IMR-90 (cell line): ENCODE results near the gene LRSAM1. TPM values are rescaled to one million over a fixed set of nuclear protein-coding genes. Genes with fewer than 3 reads are reported as not detected.

Experiments
- ATAC-seq: fragments of 200-7000 bp; cut with Tn5 transposase; 2 replicates; pipeline ENCODE4 v1.9.1; 2020; ENCODE audit warnings: low read depth, mild to moderate bottlenecking, moderate library complexity
- BruUV-seq: library from RNA; stranded (reverse); fragments of 400-500 nt; replicated peaks from 2 replicates; lab custom pipeline; 2021; lab: Mats Ljungman, UMichigan
- CTCF ChIA-PET: fragments of 300-600 bp; formaldehyde crosslinking; extraction: SDS; loops from one replicate; lab custom pipeline; 2021; ENCODE audit warnings: antibody characterized with exemption; lab: Yijun Ruan, JAX
- POLR2A ChIA-PET: fragments of 300-600 bp; sonication (Branson Sonifier 250); formaldehyde crosslinking; loops from one replicate; lab custom pipeline; 2022; ENCODE audit warnings: antibody characterized with exemption; ENCODE audit not compliant: unreplicated experiment; lab: Charles Lee
- DNase-seq: peaks from one replicate; pipeline ENCODE4 v3.0.0; 2013
- H2AFZ ChIP-seq: replicated peaks from 2 replicates; pipeline ENCODE3; 2013; ENCODE audit warnings: low read length, mild to moderate bottlenecking; ENCODE audit not compliant: poor library complexity
- H2AK5ac ChIP-seq: 2 replicates; pipeline ENCODE4 v1.6.1; 2013; ENCODE audit warnings: low read depth, low read length, inconsistent platforms
- H2AK9ac ChIP-seq: replicated peaks from 2 replicates; pipeline ENCODE3; 2013; ENCODE audit warnings: mild to moderate bottlenecking, low read depth, low read length, moderate library complexity; ENCODE audit not compliant: poor library complexity
- H2BK120ac ChIP-seq: 2 replicates; pipeline ENCODE4 v1.6.1; 2013; ENCODE audit warnings: low read depth, low read length, inconsistent platforms
- H2BK15ac ChIP-seq: 3 replicates; pipeline ENCODE4 v1.6.1; 2013; ENCODE audit warnings: low read depth, low read length, inconsistent platforms
- H2BK20ac ChIP-seq: 2 replicates; pipeline ENCODE4 v1.6.1; 2013; ENCODE audit warnings: low read depth, mild to moderate bottlenecking, inconsistent platforms, low read length, moderate library complexity
- H2BK5ac ChIP-seq: 2 replicates; pipeline ENCODE4 v1.6.1; 2013; ENCODE audit warnings: mild to moderate bottlenecking, low read depth, low read length, inconsistent platforms; ENCODE audit not compliant: poor library complexity, severe bottlenecking
- H3K14ac ChIP-seq: replicated peaks from 2 replicates; pipeline ENCODE4 v1.6.1; 2013; ENCODE audit warnings: low read depth, low read length, inconsistent platforms
- H3K18ac ChIP-seq: 2 replicates; pipeline ENCODE4 v1.6.1; 2013; ENCODE audit warnings: low read depth, low read length, control low read depth
- H3K23ac ChIP-seq: 2 replicates; pipeline ENCODE4 v1.6.1; 2013; ENCODE audit warnings: low read depth, low read length, inconsistent platforms
- H3K27ac ChIP-seq: 2 replicates; pipeline ENCODE4 v1.5.1; 2013; ENCODE audit warnings: mild to moderate bottlenecking, control low read depth, low read length; ENCODE audit not compliant: insufficient read depth
- H3K27me3 ChIP-seq: 2 replicates; pipeline ENCODE4 v1.6.1; 2013; ENCODE audit warnings: low read length; ENCODE audit not compliant: control insufficient read depth, insufficient read depth
- H3K36me3 ChIP-seq: 2 replicates; pipeline ENCODE4 v1.6.1; 2013; ENCODE audit warnings: low read length, mixed read lengths; ENCODE audit not compliant: control insufficient read depth, insufficient read depth
- H3K4ac ChIP-seq: 2 replicates; pipeline ENCODE4 v1.6.1; 2013; ENCODE audit warnings: low read depth, low read length, inconsistent platforms
- H3K4me1 ChIP-seq: 2 replicates; pipeline ENCODE4 v1.6.1; 2013; ENCODE audit warnings: low read length, mixed read lengths; ENCODE audit not compliant: control insufficient read depth, insufficient read depth
- H3K4me2 ChIP-seq: 2 replicates; pipeline ENCODE4 v1.6.1; 2013; ENCODE audit warnings: low read depth, mild to moderate bottlenecking, control low read depth, low read length, moderate library complexity
- H3K4me3 ChIP-seq: 2 replicates; pipeline ENCODE4 v1.5.1; 2013; ENCODE audit warnings: low read depth, mild to moderate bottlenecking, control low read depth, low read length, moderate library complexity; ENCODE audit not compliant: insufficient read depth
- H3K56ac ChIP-seq: 2 replicates; pipeline ENCODE4 v1.6.1; 2013; ENCODE audit warnings: low read length, inconsistent platforms; ENCODE audit not compliant: insufficient read depth; ENCODE audit errors: extremely low read depth
- H3K79me1 ChIP-seq, 2 experiments: 2 replicates each; pipeline ENCODE4 v1.6.1; 2013; ENCODE audit warnings: low read length in 2 of 2, inconsistent platforms in 1 of 2, low read depth in 1 of 2
- H3K9ac ChIP-seq: 2 replicates; pipeline ENCODE4 v1.6.1; 2013; ENCODE audit warnings: low read depth, low read length, control low read depth
- H3K9me1 ChIP-seq: 2 replicates; pipeline ENCODE4 v1.6.1; 2013; ENCODE audit warnings: low read length, inconsistent platforms; ENCODE audit not compliant: insufficient read depth
- H3K9me3 ChIP-seq: 2 replicates; pipeline ENCODE4 v1.6.1; 2013; ENCODE audit warnings: low read length; ENCODE audit not compliant: control insufficient read depth, insufficient read depth
- H4K20me1 ChIP-seq: 2 replicates; pipeline ENCODE4 v1.6.1; 2013; ENCODE audit warnings: low read length, inconsistent platforms; ENCODE audit not compliant: insufficient read depth
- H4K5ac ChIP-seq: 2 replicates; pipeline ENCODE4 v1.6.1; 2013; ENCODE audit warnings: mild to moderate bottlenecking, low read depth, low read length, control low read depth
- H4K8ac ChIP-seq, 2 experiments: 2 replicates each; pipeline ENCODE4 v1.6.1; 2013; ENCODE audit warnings: low read depth in 2 of 2, low read length in 2 of 2, control low read depth in 1 of 2, inconsistent platforms in 1 of 2
- H4K91ac ChIP-seq: 2 replicates; pipeline ENCODE4 v1.6.1; 2013; ENCODE audit warnings: low read depth, low read length, inconsistent platforms; ENCODE audit not compliant: insufficient read depth
- BHLHE40 ChIP-seq: fragments of 150-350 bp; IDR thresholded peaks from 2 replicates; pipeline ENCODE4 v1.6.1; 2016; ENCODE audit warnings: mild to moderate bottlenecking, low read depth, low read length
- CEBPB ChIP-seq: IDR thresholded peaks from 2 replicates; pipeline ENCODE4 v1.6.1; 2012; ENCODE audit warnings: low read depth, low read length, improper control_type of control experiment
- CHD1 ChIP-seq: IDR thresholded peaks from 2 replicates; pipeline ENCODE4 v1.6.1; 2012; ENCODE audit warnings: low read depth, low read length, improper control_type of control experiment
- CTCF ChIP-seq: conservative IDR thresholded peaks from 2 replicates; pipeline ENCODE4 v1.5.1; 2012; ENCODE audit warnings: mild to moderate bottlenecking, low read depth, low read length, improper control_type of control experiment
- ELK1 ChIP-seq: fragments of 150-350 bp; IDR thresholded peaks from 2 replicates; pipeline ENCODE4 v1.6.1; 2016; ENCODE audit warnings: low read depth, mild to moderate bottlenecking, low read length, moderate library complexity, borderline replicate concordance
- FOS ChIP-seq: fragments of 150-350 bp; IDR thresholded peaks from 2 replicates; pipeline ENCODE4 v1.6.1; 2016; ENCODE audit warnings: low read depth, low read length
- MAFK ChIP-seq: IDR thresholded peaks from 2 replicates; pipeline ENCODE4 v1.6.1; 2012; ENCODE audit warnings: low read depth, low read length, improper control_type of control experiment
- MAZ ChIP-seq: IDR thresholded peaks from 2 replicates; pipeline ENCODE4 v1.6.1; 2012; ENCODE audit warnings: low read depth, mild to moderate bottlenecking, low read length, improper control_type of control experiment, moderate library complexity, borderline replicate concordance
- MXI1 ChIP-seq: IDR thresholded peaks from 2 replicates; pipeline ENCODE4 v1.6.1; 2012; ENCODE audit warnings: low read depth, mild to moderate bottlenecking, low read length, moderate library complexity, borderline replicate concordance
- NFE2L2 ChIP-seq: fragments of 150-350 bp; IDR thresholded peaks from 2 replicates; pipeline ENCODE4 v1.6.1; 2016; ENCODE audit warnings: low read depth, mild to moderate bottlenecking, low read length
- POLR2A ChIP-seq: IDR thresholded peaks from 2 replicates; pipeline ENCODE4 v1.6.1; 2012; ENCODE audit warnings: mild to moderate bottlenecking, low read depth, low read length
- RAD21 ChIP-seq: IDR thresholded peaks from 2 replicates; pipeline ENCODE4 v1.6.1; 2012; ENCODE audit warnings: low read length, improper control_type of control experiment
- RCOR1 ChIP-seq: IDR thresholded peaks from 2 replicates; pipeline ENCODE4 v1.6.1; 2012; ENCODE audit warnings: mild to moderate bottlenecking, low read length, improper control_type of control experiment; ENCODE audit not compliant: insufficient replicate concordance
- RFX5 ChIP-seq: IDR thresholded peaks from 2 replicates; pipeline ENCODE4 v1.8.0; 2012; ENCODE audit warnings: low read depth, mild to moderate bottlenecking, low read length, moderate library complexity
- SMC3 ChIP-seq: fragments of 150-350 bp; IDR thresholded peaks from 2 replicates; pipeline ENCODE4 v1.6.1; 2016; ENCODE audit warnings: low read depth, mild to moderate bottlenecking, antibody characterized with exemption, low read length, moderate library complexity
- USF2 ChIP-seq: fragments of 150-350 bp; IDR thresholded peaks from 2 replicates; pipeline ENCODE4 v1.6.1; 2017; ENCODE audit warnings: mild to moderate bottlenecking, antibody characterized with exemption, low read length, low read depth
- WGBS, 2 experiments: methylation state at CpG; one replicate each; pipeline versions ENCODE4 v1.1.5 to v1.1.7; 2013; ENCODE audit warnings: missing lambda C conversion rate in 2 of 2; ENCODE audit not compliant: insufficient read length in 1 of 2; ENCODE audit errors: extremely low coverage in 2 of 2; 5-methylcytosine and 5-hydroxymethylcytosine counted together
- dilution Hi-C: fragments of 300-500 bp; cut with HindIII; formaldehyde crosslinking; loops from one replicate; pipeline ENCODE4 v1.14.3; 2018; ENCODE audit warnings: low sequenced_read_pairs; ENCODE audit not compliant: unreplicated experiment
- in situ Hi-C: fragments of 300-500 bp; cut with MboI; formaldehyde crosslinking; loops from 3 replicates; pipeline ENCODE4 v1.14.3; 2019; ENCODE audit warnings: low sequenced_read_pairs, inconsistent platforms, mixed read lengths
- intact Hi-C: fragments of 100-400 bp; cut with micrococcal nuclease; formaldehyde crosslinking; loops from 2 replicates; pipeline ENCODE4 v1.10.0; 2022
- polyA plus RNA-seq, 3 experiments: library from polyadenylated mRNA; depleted of rRNA; stranded (reverse); fragments of >200 nt; gene quantifications; 2 replicates each; pipeline ENCODE4 v1.2.3, GENCODE V29; 2012; ENCODE audit warnings: low replicate concordance in 1 of 3
- total RNA-seq: library from RNA; depleted of rRNA; stranded (reverse); fragments of >200 nt; gene quantifications from 2 replicates; pipeline ENCODE4 v1.2.3, GENCODE V29; 2012

Gene LRSAM1
- total and polyA plus RNA-seq, 2 of the 4 experiments (the other 2 are of a cell fraction): 3.0 to 9.3 TPM

DNA sequence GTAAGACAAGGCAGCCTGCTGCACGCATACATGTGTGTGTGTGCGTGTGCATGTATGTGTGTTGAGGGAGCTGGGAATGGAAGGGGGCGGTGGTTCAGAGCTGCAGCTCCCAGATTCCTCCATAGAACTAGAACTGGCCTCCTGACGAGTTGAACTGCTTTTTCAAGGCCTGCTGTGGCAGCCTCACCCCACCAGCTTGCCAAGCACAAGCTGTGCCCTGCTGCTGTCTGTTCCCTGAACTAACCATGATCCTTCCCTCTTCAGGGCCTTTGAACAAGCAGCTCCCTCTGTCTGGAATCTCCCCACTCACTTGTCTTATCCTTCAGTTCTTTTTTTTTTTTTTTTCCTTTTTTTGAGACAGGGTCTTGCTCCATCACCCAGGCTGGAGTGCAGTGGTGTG is 22.6 kb downstream of the LRSAM1 start:
- Histone ChIP-seq H3K23ac (no peak overlapping the region), H3K56ac (no peak overlapping the region), H2AK9ac (no peak overlapping the region), H3K79me1 (no peaks in the 10 kb centered on the region), H3K27me3 (no peaks in the 10 kb centered on the region), H3K18ac (no peak overlapping the region), H2BK15ac (no peak overlapping the region), H3K4me1 (no peaks in the 10 kb centered on the region), H3K9ac (no peak overlapping the region), H4K91ac (no peak overlapping the region), H2BK120ac (no peak overlapping the region), H3K4me3 (no peak overlapping the region), H3K4me2 (no peak overlapping the region), H3K9me1 (no peaks in the 10 kb centered on the region), H4K20me1 (no peaks in the 10 kb centered on the region), H3K9me3 (no peaks in the 10 kb centered on the region), H3K36me3 (peaks cover 17% of the 10 kb centered on the region), H4K8ac (no peak overlapping the region), H2BK5ac (no peak overlapping the region), H2BK20ac (no peak overlapping the region), H2AFZ (no peak overlapping the region), H3K27ac (no peak overlapping the region), H3K4ac (no peak overlapping the region), H3K14ac (no peak overlapping the region), H4K5ac (no peak overlapping the region), H2AK5ac (no peak overlapping the region)
- in situ Hi-C loops: no loop called here
- WGBS, 2 experiments: no CpG with 5 or more reads among the region's 4 CpGs
- CTCF ChIA-PET: no interaction called here
- BruUV-seq: no TSS peak
- DNase-seq (no peak), ATAC-seq (no peak)
- dilution Hi-C loops: no loop called here
- POLR2A ChIA-PET: no interaction called here
- TF ChIP-seq CTCF (no peak), USF2 (no peak), SMC3 (no peak), MAFK (no peak), RFX5 (no peak), ELK1 (no peak), CHD1 (no peak), RAD21 (no peak), POLR2A (no peak), RCOR1 (no peak), NFE2L2 (no peak), MXI1 (no peak), FOS (no peak), BHLHE40 (no peak), CEBPB (no peak), MAZ (no peak)
- intact Hi-C loops: no loop called here
